Activated T-helper 2 cell treated with anti-CD3 and anti-CD28 coated beads, Interferon-gamma antibody, Interleukin-2, Interleukin-4, amounts not matched to agents 10 μg/mL and 5 μg/mL and 100 μg/mL, durations not matched to agents 14 hours and 24 hours and 36 hours (primary cell): ENCODE results near the gene AMIGO3. TPM values are rescaled to one million over a fixed set of nuclear protein-coding genes. Genes with fewer than 3 reads are reported as not detected.
A peak's percentile ranks its signal among the peaks of the same experiment; 100 is the strongest.
"Not testable (repeated sequence)": the region's sequence is repeated elsewhere in the genome, so short reads cannot be mapped to it uniquely, and the experiment has no call there.

Experiments used
- DNase-seq: peaks from one replicate; pipeline ENCODE4 v3.0.0; 2021; ENCODE audit warnings: low spot score
- H3K27ac Mint-ChIP-seq: one replicate; pipeline ENCODE4 v1.8.0; 2021; ENCODE audit warnings: mixed read lengths
- H3K27me3 Mint-ChIP-seq: one replicate; pipeline ENCODE4 v1.8.0; 2021; ENCODE audit warnings: low read depth, mixed read lengths
- H3K36me3 Mint-ChIP-seq: one replicate; pipeline ENCODE4 v1.8.0; 2021; ENCODE audit warnings: low read depth, mixed read lengths
- H3K4me1 Mint-ChIP-seq: one replicate; pipeline ENCODE4 v1.8.0; 2021; ENCODE audit warnings: low read depth, mixed read lengths
- H3K4me3 Mint-ChIP-seq: one replicate; pipeline ENCODE4 v1.8.0; 2021; ENCODE audit warnings: low read depth, mild to moderate bottlenecking, moderate library complexity, mixed read lengths
- H3K9me3 Mint-ChIP-seq: one replicate; pipeline ENCODE4 v1.8.0; 2021; ENCODE audit warnings: mixed read lengths
- intact Hi-C: fragments of 100-400 bp; cut with micrococcal nuclease; formaldehyde crosslinking; loops from one replicate; pipeline ENCODE4 v1.15.1; 2023
- total RNA-seq: library from RNA; stranded (reverse); gene quantifications from 2 replicates; pipeline ENCODE4 v1.2.3, GENCODE V29; 2022

Gene AMIGO3
- total RNA-seq, 1 donor from 2014 or later = not detected

GRCh38 chr3:49700453-49701128 is 18.9 kb downstream of the AMIGO3 start:
- Mint-ChIP-seq H3K4me1 (no peaks in the 10 kb centered on the region), H3K4me3 (no peak overlapping the region), H3K27ac (no peak overlapping the region), H3K9me3 (no peaks in the 10 kb centered on the region), H3K27me3 (no peaks in the 10 kb centered on the region), H3K36me3 (peaks cover 8% of the 10 kb centered on the region)
- intact Hi-C loops = no loop called here
- DNase-seq = no peak

- Mint-ChIP-seq H3K27ac (no peak overlapping the region), H3K9me3 (no peaks in the 10 kb centered on the region), H3K4me1 (no peaks in the 10 kb centered on the region), H3K4me3 (no peak overlapping the region), H3K36me3 (peaks cover 8% of the 10 kb centered on the region), H3K27me3 (no peaks in the 10 kb centered on the region)
- no peak for DNase-seq
- intact Hi-C loops = no loop called here
These were observed 19.5 kb downstream of the AMIGO3 start for GRCh38 chr3:49700014-49700413.

GRCh38 chr3:49699281-49699979 is 20.1 kb downstream of the AMIGO3 start:
- no peak for DNase-seq
- H3K4me1 Mint-ChIP-seq = no peaks in the 10 kb centered on the region
- intact Hi-C loops = no loop called here
- H3K9me3 Mint-ChIP-seq = no peaks in the 10 kb centered on the region
- no peak overlapping the region for H3K4me3 Mint-ChIP-seq
- H3K27ac Mint-ChIP-seq = no peak overlapping the region
- H3K36me3 Mint-ChIP-seq = peaks cover 8% of the 10 kb centered on the region
- no peaks in the 10 kb centered on the region for H3K27me3 Mint-ChIP-seq

GRCh38 chr3:49695350-49696015 is 24.0 kb downstream of the AMIGO3 start:
- intact Hi-C loops, DNase-seq, H3K27ac Mint-ChIP-seq, H3K36me3 Mint-ChIP-seq, H3K4me1 Mint-ChIP-seq, H3K9me3 Mint-ChIP-seq, H3K4me3 Mint-ChIP-seq, H3K27me3 Mint-ChIP-seq: not testable (repeated sequence)

- H3K36me3 Mint-ChIP-seq, H3K27ac Mint-ChIP-seq, intact Hi-C loops, H3K9me3 Mint-ChIP-seq, DNase-seq, H3K27me3 Mint-ChIP-seq, H3K4me3 Mint-ChIP-seq: not testable (repeated sequence)
- peaks cover 15% of the 10 kb centered on the region for H3K4me1 Mint-ChIP-seq
These were observed 24.9 kb downstream of the AMIGO3 start for GRCh38 chr3:49694409-49695070.

GRCh38 chr3:49691481-49691880 is 28.0 kb downstream of the AMIGO3 start:
- DNase-seq, H3K4me3 Mint-ChIP-seq, H3K36me3 Mint-ChIP-seq, H3K9me3 Mint-ChIP-seq, H3K27ac Mint-ChIP-seq, intact Hi-C loops, H3K27me3 Mint-ChIP-seq: not testable (repeated sequence)
- peaks cover 18% of the 10 kb centered on the region for H3K4me1 Mint-ChIP-seq

GRCh38 chr3:49690856-49691255 is 28.6 kb downstream of the AMIGO3 start:
- H3K27me3 Mint-ChIP-seq, H3K9me3 Mint-ChIP-seq, H3K27ac Mint-ChIP-seq, H3K36me3 Mint-ChIP-seq, DNase-seq, intact Hi-C loops: not testable (repeated sequence)
- peaks cover 18% of the 10 kb centered on the region for H3K4me1 Mint-ChIP-seq
- peak overlapping the region; percentile 96 for H3K4me3 Mint-ChIP-seq

GRCh38 chr3:49689908-49690624 is 29.4 kb downstream of the AMIGO3 start:
- DNase-seq, H3K36me3 Mint-ChIP-seq, H3K27me3 Mint-ChIP-seq, H3K9me3 Mint-ChIP-seq: not testable (repeated sequence)
- intact Hi-C loops = loop anchor here (1.0 kb wide), 1 partner anchor 16 kb away; the partner anchor contains the start of gene APEH
- peaks cover 18% of the 10 kb centered on the region for H3K4me1 Mint-ChIP-seq
- H3K27ac Mint-ChIP-seq = peak overlapping the region; percentile 94
- peak overlapping the region; percentile 96 for H3K4me3 Mint-ChIP-seq

- Mint-ChIP-seq H3K9me3 (no peaks in the 10 kb centered on the region), H3K4me3 (peak within 1 kb of the TSS; percentile 96), H3K4me1 (peaks cover 18% of the 10 kb centered on the region), H3K36me3 (peaks cover 7% of the 10 kb centered on the region), H3K27me3 (no peaks in the 10 kb centered on the region), H3K27ac (peak within 1 kb of the TSS; percentile 94)
- DNase-seq = peak; percentile 90
- intact Hi-C loops = loop anchor here (1.0 kb wide), 1 partner anchor 15 kb away; the partner anchor contains the start of gene APEH
These were observed 30.2 kb downstream of the AMIGO3 start, which contains the start of the genes MST1 and RNF123 for GRCh38 chr3:49689046-49689907. MST1 (minus strand) TSS chr3:49689474; CDS start chr3:49688691, 783 bp downstream. RNF123 (plus strand) TSS chr3:49689557; CDS start chr3:49691166, 1,609 bp downstream.

- DNase-seq, H3K36me3 Mint-ChIP-seq, H3K9me3 Mint-ChIP-seq, H3K27me3 Mint-ChIP-seq: not testable (repeated sequence)
- H3K27ac Mint-ChIP-seq = peak overlapping the region; percentile 94
- intact Hi-C loops = loop anchor here (1.0 kb wide), 1 partner anchor 14 kb away; the partner anchor contains the start of gene APEH
- H3K4me3 Mint-ChIP-seq = peak overlapping the region; percentile 96
- peaks cover 18% of the 10 kb centered on the region for H3K4me1 Mint-ChIP-seq
These were observed 31.0 kb downstream of the AMIGO3 start for GRCh38 chr3:49688338-49689045.

- H3K4me3 Mint-ChIP-seq, H3K9me3 Mint-ChIP-seq, intact Hi-C loops, H3K27me3 Mint-ChIP-seq, DNase-seq, H3K27ac Mint-ChIP-seq: not testable (repeated sequence)
- H3K4me1 Mint-ChIP-seq = peaks cover 15% of the 10 kb centered on the region
- peaks cover 15% of the 10 kb centered on the region for H3K36me3 Mint-ChIP-seq
These were observed 32.1 kb downstream of the AMIGO3 start for GRCh38 chr3:49687424-49687795.
